ENCODE results near the gene RANBP10.
A peak's percentile ranks its signal among the peaks of the same experiment; 100 is the strongest.
"Not testable (repeated sequence)": the region's sequence is repeated elsewhere in the genome, so short reads cannot be mapped to it uniquely, and the experiment has no call there.

RANBP10 gene

DNA sequence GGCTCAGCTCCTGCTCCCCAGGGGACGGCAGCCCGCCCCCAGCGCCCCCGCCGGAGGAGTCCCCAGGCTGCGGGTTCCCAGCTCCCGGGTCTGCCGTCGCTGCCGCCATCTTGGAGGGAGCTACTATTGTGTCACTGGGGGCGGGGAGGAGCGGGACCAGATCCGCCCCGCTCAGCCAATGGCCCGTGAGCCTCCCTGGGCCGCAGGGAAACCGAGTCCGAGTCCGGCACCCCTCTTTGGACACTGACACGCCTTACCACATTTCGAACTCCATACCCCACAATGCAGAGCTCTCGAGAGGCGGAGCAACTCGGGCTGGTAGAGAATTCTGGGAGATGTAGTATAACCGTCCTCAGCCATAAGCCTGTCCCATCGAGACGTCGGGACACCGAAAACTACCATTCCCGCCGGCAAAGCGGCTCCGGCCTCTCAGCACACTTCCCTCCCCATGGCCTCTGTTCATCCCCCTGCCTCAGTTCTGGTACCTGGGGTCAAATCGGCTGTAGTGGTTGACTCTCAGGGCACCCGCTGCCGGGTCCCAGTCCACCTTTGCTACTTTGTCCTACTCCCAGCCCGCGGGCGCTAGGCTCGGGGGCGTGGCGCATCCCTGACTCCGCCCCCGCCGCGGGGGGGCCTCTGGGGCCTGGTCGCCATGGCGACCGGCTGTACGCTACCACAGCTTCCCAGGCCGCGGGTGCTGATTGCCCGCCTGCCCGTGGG is at the start of gene RANBP10, which contains the start of gene TSNAXIP1:
Gene RANBP10 (minus strand): TSS at position 133 of the 720 bp plus-strand sequence. CDS start 24 bp downstream, at position 109.
Gene TSNAXIP1 (plus strand): TSS at position 462 of the 720 bp plus-strand sequence. CDS start 261 bp downstream, outside the sequence.
- peak; percentile 90 for DNase-seq

- DNase-seq, result no peak
Observed at GRCh38 chr16:67855789-67856188, 49.4 kb upstream of the RANBP10 start.

GRCh38 chr16:67853670-67854069 is 47.3 kb upstream of the RANBP10 start:
- DNase-seq, result no peak

- DNase-seq, result no peak
Observed at GRCh38 chr16:67848118-67848517, 41.8 kb upstream of the RANBP10 start.

- DNase-seq, result no peak
Observed at GRCh38 chr16:67847064-67847861, 40.9 kb upstream of the RANBP10 start, which contains the start of gene CENPT. Gene CENPT (minus strand): TSS chr16:67847693. CDS start chr16:67833859, 13,834 bp downstream.

DNA sequence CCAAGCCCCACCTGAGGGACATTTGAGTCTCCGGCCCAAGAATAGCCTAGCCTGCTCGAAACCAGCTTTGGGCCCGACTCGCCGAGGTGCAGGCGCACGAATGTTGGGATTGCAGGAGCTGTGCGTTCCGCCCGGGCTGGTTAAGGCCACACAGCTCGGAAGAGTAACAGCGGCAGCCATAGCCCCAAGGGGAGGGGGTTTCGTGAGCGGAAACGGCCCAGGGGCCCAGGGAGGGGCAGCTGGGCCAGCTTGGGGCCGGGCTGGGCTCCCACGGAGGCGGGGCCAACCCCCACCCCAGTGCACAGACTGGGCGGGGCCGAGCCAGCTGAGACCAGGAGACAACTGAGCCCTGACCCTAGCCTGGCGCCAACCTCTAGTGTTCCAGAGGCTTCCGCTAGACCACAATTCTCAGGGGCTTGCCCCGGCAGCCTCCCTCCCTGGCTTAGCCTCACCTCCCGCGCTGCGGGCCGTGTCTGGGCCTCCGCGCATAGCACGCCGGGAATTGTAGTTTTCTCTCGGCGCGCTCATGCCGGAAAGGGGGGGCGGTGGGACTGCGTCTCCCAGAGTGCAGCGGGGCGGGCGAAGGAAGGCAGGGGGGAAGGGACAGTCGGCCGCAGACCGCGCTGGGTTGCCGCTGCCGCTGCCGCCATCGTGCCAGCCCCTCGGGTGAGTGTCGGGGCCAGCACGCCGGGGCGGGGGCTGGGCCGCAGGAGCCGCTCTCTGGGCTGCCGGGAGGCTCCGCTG is 40.1 kb upstream of the RANBP10 start, which contains the start of gene NUTF2:
Gene NUTF2 (plus strand): TSS at position 614 of the 744 bp plus-strand sequence. CDS start 18,198 bp downstream, outside the sequence.
- DNase-seq, result peak; percentile 96

GRCh38 chr16:67846063-67846319 is 39.6 kb upstream of the RANBP10 start:
- no peak for DNase-seq

GRCh38 chr16:67845291-67846062 is 39.1 kb upstream of the RANBP10 start:
- no peak for DNase-seq

DNA sequence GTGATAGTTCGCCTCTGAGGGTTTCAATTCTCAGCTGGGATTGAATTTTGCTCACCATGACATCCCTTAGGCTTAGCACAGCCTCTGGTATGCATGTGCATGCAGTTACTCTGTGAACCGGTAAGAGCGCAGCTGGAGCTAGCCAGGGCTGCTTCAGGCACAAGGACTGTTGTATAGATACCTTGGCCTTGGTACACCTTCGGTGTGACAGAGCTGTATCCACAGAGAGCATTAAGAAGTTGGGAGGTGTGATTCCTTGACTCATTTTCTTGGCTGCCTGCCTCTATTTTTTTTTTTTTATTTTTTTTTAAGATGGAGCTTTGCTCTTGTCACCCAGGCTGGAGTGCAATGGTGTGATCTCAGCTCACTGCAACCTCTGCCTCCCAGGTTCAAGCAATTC is 38.1 kb upstream of the RANBP10 start:
- DNase-seq, result no peak

GRCh38 chr16:67843343-67843765 is 37.0 kb upstream of the RANBP10 start:
- no peak for DNase-seq

GRCh38 chr16:67842509-67843342 is 36.4 kb upstream of the RANBP10 start:
- DNase-seq, result peak; percentile 53

DNA sequence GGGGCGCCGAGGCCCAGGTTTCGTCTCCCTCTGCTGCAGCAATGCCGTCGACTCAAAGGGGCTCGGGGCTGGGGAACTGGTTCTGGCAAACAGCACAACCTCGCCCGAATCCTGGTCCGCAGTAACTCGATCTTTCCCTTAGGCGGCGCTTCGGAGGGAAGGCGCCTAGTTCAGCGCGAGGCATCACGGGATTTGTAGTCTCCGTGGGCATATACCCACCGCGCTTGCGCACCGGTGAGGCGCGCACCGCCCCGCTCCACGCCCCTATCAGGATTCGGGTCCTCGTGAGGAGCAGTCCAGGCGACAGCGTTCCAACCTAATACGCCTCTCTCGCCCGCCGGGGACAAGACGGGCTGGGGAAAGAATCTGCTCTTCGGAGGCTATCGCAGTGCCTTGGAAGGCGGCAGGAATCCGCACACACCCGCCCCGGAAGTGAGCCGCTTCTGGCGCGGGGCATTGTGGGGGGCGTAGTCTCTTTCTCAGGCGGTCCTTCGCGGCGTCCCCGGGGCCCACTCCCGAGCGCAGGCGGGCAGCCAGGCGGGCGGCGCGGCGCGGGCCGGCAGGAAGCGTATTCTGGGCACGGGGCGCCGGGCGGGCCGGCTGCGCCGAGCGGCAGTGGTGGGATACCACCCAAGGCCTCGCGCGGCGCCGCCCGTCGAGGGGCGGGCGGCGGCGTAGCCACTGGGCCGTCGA is 35.6 kb upstream of the RANBP10 start, which contains the start of gene THAP11:
Gene THAP11 (plus strand): TSS at position 505 of the 693 bp plus-strand sequence. CDS start 235 bp downstream, outside the sequence.
- DNase-seq, result peak; percentile 93

- DNase-seq, result no peak
Observed at GRCh38 chr16:67841198-67841815, 34.9 kb upstream of the RANBP10 start.

DNA sequence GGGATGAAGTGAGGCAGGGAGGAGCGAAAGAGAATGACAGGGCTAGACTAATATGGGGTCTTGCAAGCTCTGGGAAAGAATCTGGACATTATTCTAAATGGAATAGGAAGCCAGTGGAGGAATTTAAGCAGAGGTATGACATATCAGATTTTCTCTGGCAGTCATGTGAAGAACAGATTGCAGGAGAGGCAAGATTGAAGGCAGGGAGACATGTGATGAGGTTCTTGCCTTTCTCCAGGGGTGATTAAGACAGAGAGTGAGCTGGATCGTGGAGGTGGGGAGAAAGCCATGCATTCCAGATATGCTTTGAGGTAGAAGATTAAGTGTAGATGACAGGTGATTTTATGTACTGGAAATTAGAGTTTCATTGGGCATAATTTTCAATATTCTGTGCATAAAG is 31.5 kb upstream of the RANBP10 start:
- DNase-seq, result no peak

GRCh38 chr16:67837190-67837589 is 30.8 kb upstream of the RANBP10 start:
- not testable (repeated sequence) for DNase-seq

DNA sequence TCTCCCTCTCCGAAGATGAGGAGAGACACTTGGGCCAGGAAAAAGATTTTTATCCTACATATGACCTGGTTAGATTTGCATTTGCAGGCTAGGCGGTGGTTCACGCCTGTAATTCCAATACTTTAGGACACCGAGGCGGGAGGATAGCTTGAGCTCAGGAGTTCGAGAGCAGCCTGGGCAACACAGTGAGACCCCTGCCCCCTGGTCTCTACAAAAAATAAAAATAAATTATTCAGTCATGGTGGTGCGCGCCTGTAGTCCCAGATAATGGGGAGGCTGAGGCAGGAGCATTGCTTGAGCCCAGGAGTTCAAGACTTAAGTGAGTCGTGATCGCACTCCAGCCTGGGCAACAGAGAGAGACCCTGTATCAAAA is 27.9 kb upstream of the RANBP10 start:
- no peak for DNase-seq

GRCh38 chr16:67833415-67834241 is 27.3 kb upstream of the RANBP10 start:
- peak; percentile 95 for DNase-seq

GRCh38 chr16:67833030-67833414 is 26.7 kb upstream of the RANBP10 start:
- no peak for DNase-seq

- DNase-seq, result no peak
Observed at GRCh38 chr16:67828651-67829050, 22.3 kb upstream of the RANBP10 start.
